ENCODE data around the gene VCAM1.

DNA sequence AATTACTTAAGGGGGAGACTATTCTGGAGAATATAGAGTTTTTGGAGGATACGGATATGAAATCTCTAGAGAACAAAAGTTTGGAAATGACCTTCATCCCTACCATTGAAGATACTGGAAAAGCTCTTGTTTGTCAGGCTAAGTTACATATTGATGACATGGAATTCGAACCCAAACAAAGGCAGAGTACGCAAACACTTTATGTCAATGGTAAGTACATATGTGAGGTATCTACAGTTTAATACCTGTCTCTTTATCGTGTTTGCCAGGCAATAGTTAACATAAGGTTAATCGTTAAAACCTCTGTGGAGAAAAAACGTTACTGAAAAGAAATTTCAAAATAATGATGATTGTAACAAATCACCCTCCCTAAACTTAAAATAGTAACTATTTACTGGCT, 11.8 kb downstream of the VCAM1 start:
- TF ChIP-seq POLR2A (IDR thresholded peaks at IDR 0.05; ENCODE audit: low read depth, low read length): no peak
- TF ChIP-seq CTCF (conservative IDR thresholded peaks at IDR 0.05; ENCODE audit: low read depth, low read length): no peak
- no peak for TF ChIP-seq RAD21 (IDR thresholded peaks at IDR 0.05; ENCODE audit: low read length)
- no peak for TF ChIP-seq NFE2L2 (IDR thresholded peaks at IDR 0.05; ENCODE audit: low read depth, low read length)
- TF ChIP-seq, protein P1, sequence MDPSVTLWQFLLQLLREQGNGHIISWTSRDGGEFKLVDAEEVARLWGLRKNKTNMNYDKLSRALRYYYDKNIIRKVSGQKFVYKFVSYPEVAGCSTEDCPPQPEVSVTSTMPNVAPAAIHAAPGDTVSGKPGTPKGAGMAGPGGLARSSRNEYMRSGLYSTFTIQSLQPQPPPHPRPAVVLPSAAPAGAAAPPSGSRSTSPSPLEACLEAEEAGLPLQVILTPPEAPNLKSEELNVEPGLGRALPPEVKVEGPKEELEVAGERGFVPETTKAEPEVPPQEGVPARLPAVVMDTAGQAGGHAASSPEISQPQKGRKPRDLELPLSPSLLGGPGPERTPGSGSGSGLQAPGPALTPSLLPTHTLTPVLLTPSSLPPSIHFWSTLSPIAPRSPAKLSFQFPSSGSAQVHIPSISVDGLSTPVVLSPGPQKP (IDR thresholded peaks at IDR 0.05; ENCODE audit: borderline replicate concordance, low read depth, low read length): no peak
- TF ChIP-seq MXI1 (IDR thresholded peaks at IDR 0.05; ENCODE audit: borderline replicate concordance, low read depth, low read length): no peak
- TF ChIP-seq RFX5 (IDR thresholded peaks at IDR 0.05; ENCODE audit: low read depth, low read length): no peak
- TF ChIP-seq, protein P2, sequence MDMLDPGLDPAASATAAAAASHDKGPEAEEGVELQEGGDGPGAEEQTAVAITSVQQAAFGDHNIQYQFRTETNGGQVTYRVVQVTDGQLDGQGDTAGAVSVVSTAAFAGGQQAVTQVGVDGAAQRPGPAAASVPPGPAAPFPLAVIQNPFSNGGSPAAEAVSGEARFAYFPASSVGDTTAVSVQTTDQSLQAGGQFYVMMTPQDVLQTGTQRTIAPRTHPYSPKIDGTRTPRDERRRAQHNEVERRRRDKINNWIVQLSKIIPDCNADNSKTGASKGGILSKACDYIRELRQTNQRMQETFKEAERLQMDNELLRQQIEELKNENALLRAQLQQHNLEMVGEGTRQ (IDR thresholded peaks at IDR 0.05; ENCODE audit: low read depth, low read length): no peak
- TF ChIP-seq RCOR1 (IDR thresholded peaks at IDR 0.05; ENCODE audit: insufficient replicate concordance, low read length): no peak

Measured in IMR-90 (cell line).